ENCODE measurements around the gene HFE. TPM values are rescaled to one million over a fixed set of nuclear protein-coding genes. Genes with fewer than 3 reads are reported as not detected.

The HFE gene
- total and polyA plus RNA-seq, 2 of the 13 experiments (the other 11 are each of a cell fraction or from before 2014, with no cell fraction given) = 3.7 to 6.3 TPM

DNA sequence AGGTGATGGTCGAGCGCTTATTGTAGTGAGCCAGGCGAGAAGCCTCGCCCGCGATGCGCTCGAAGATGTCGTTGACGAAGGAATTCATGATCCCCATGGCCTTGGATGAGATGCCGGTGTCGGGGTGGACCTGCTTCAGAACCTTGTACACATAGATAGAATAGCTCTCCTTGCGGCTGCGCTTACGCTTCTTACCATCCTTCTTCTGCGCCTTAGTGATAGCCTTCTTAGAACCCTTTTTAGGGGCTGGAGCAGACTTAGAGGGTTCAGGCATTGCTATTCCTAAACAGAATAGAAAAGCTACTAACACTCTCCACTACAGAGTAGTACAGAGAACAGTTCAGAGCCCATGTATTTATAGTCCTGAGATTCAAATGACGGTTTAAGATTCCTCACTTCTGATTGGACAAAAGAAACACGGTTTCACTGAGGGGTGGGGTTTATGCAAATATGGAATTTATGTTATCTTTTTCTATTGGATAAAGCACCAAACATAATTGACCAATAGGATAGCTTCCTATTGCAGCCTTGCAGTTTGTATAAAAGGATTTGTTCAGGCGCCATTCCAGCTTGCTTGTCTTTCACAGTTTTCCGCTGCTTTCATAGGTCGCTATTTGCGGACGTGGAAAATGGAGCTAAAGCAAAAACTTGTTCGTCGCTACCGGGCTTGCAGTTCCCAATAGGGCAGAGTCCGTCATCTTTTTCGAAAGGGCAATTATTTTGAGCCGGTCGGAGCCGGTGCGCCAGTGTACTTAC, 43.7 kb upstream of the HFE start (continued):
- no peak for TF ChIP-seq HMG20A (CRISPR knock-in tag; IDR thresholded peaks at IDR 0.05; ENCODE audit: borderline replicate concordance)
- TF ChIP-seq KLF6 (CRISPR knock-in tag; IDR thresholded peaks at IDR 0.05) = no peak
- no peak for TF ChIP-seq EZH2 (conservative IDR thresholded peaks at IDR 0.05; ENCODE audit: low read depth, low read length)
- no peak for TF ChIP-seq NR3C1 (CRISPR knock-in tag; IDR thresholded peaks at IDR 0.05)
- TF ChIP-seq SMARCE1 (IDR thresholded peaks at IDR 0.05; ENCODE audit: borderline replicate concordance) = no peak
- TF ChIP-seq ZNF160 (CRISPR knock-in tag; IDR thresholded peaks at IDR 0.05) = no peak
- TF ChIP-seq ZFYVE20 (CRISPR knock-in tag; IDR thresholded peaks at IDR 0.05; ENCODE audit: borderline replicate concordance, low read depth) = no peak
- TF ChIP-seq GABPB1 (CRISPR knock-in tag; IDR thresholded peaks at IDR 0.05) = no peak; the same call in 1 of the 2 replicates
- no peak for TF ChIP-seq SRSF9 (IDR thresholded peaks at IDR 0.05; ENCODE audit: borderline replicate concordance, insufficient read depth, low read depth, low read length, poor library complexity, severe bottlenecking)
- TF ChIP-seq RAD21 (CRISPR knock-in tag; IDR thresholded peaks at IDR 0.05) = no peak
- TF ChIP-seq SOX6 (IDR thresholded peaks at IDR 0.05) = no peak
- no peak for TF ChIP-seq SOX6 (CRISPR knock-in tag; IDR thresholded peaks at IDR 0.05)
- TF ChIP-seq MIER2 (CRISPR knock-in tag; IDR thresholded peaks at IDR 0.05) = no peak
- TF ChIP-seq ZNF557 (CRISPR knock-in tag; IDR thresholded peaks at IDR 0.05) = no peak
- 0 out of 2 replicates have a peak, but pooled peaks have one; percentile 39 for TF ChIP-seq MTA1 (CRISPR knock-in tag; IDR thresholded peaks at IDR 0.05; ENCODE audit: borderline replicate concordance)
- TF ChIP-seq, protein P1, sequence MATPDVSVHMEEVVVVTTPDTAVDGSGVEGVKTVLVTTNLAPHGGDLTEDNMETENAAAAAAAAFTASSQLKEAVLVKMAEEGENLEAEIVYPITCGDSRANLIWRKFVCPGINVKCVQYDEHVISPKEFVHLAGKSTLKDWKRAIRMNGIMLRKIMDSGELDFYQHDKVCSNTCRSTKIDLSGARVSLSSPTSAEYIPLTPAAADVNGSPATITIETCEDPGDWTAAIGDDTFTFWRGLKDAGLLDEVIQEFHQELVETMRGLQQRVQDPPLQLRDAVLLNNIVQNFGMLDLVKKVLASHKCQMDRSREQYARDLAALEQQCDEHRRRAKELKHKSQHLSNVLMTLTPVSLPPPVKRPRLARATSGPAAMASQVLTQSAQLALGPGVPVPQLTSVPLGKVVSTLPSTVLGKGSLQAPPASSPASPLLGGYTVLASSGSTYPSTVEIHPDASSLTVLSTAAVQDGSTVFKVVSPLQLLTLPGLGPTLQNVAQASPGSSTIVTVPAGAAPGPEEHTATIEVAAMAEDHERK (CRISPR knock-in tag; IDR thresholded peaks at IDR 0.05; ENCODE audit: low read depth) = no peak
- TF ChIP-seq, protein P2, sequence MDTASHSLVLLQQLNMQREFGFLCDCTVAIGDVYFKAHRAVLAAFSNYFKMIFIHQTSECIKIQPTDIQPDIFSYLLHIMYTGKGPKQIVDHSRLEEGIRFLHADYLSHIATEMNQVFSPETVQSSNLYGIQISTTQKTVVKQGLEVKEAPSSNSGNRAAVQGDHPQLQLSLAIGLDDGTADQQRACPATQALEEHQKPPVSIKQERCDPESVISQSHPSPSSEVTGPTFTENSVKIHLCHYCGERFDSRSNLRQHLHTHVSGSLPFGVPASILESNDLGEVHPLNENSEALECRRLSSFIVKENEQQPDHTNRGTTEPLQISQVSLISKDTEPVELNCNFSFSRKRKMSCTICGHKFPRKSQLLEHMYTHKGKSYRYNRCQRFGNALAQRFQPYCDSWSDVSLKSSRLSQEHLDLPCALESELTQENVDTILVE (CRISPR knock-in tag; IDR thresholded peaks at IDR 0.05) = peak; percentile 45; the same call in 1 of the 2 replicates
- TF ChIP-seq, protein P3, sequence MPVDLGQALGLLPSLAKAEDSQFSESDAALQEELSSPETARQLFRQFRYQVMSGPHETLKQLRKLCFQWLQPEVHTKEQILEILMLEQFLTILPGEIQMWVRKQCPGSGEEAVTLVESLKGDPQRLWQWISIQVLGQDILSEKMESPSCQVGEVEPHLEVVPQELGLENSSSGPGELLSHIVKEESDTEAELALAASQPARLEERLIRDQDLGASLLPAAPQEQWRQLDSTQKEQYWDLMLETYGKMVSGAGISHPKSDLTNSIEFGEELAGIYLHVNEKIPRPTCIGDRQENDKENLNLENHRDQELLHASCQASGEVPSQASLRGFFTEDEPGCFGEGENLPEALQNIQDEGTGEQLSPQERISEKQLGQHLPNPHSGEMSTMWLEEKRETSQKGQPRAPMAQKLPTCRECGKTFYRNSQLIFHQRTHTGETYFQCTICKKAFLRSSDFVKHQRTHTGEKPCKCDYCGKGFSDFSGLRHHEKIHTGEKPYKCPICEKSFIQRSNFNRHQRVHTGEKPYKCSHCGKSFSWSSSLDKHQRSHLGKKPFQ (CRISPR knock-in tag; IDR thresholded peaks at IDR 0.05; ENCODE audit: insufficient replicate concordance) = no peak
- no peak for TF ChIP-seq ZNF180 (CRISPR knock-in tag; IDR thresholded peaks at IDR 0.05; ENCODE audit: borderline replicate concordance, low read depth)
- no peak; the same call in 1 of the 2 replicates for TF ChIP-seq ARNT2 (CRISPR knock-in tag; IDR thresholded peaks at IDR 0.05; ENCODE audit: low read depth)
- no peak for TF ChIP-seq IKZF4 (CRISPR knock-in tag; IDR thresholded peaks at IDR 0.05; ENCODE audit: borderline replicate concordance, low read depth, not compliant biosample characterization)
- TF ChIP-seq, protein P4, sequence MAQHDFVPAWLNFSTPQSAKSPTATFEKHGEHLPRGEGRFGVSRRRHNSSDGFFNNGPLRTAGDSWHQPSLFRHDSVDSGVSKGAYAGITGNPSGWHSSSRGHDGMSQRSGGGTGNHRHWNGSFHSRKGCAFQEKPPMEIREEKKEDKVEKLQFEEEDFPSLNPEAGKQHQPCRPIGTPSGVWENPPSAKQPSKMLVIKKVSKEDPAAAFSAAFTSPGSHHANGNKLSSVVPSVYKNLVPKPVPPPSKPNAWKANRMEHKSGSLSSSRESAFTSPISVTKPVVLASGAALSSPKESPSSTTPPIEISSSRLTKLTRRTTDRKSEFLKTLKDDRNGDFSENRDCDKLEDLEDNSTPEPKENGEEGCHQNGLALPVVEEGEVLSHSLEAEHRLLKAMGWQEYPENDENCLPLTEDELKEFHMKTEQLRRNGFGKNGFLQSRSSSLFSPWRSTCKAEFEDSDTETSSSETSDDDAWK (CRISPR knock-in tag; IDR thresholded peaks at IDR 0.05) = no peak
- TF ChIP-seq MTF1 (CRISPR knock-in tag; IDR thresholded peaks at IDR 0.05) = no peak; the same call in 1 of the 2 replicates
- TF ChIP-seq U2AF1 (optimal IDR thresholded peaks at IDR 0.05; ENCODE audit: low read depth, low read length) = no peak
- no peak for TF ChIP-seq KDM6A (CRISPR knock-in tag; IDR thresholded peaks at IDR 0.05; ENCODE audit: low read depth)
- no peak for TF ChIP-seq ZNF121 (CRISPR knock-in tag; IDR thresholded peaks at IDR 0.05)
